Bronchial epithelial cell (primary cell): ENCODE measurements around the gene KNDC1. TPM values are rescaled to one million over a fixed set of nuclear protein-coding genes. Genes with fewer than 3 reads are reported as not detected.

Source experiments
- DNase-seq: peaks from one replicate; pipeline ENCODE4 v3.0.0-alpha.2; 2010; ENCODE audit warnings: low read depth
- FAIRE-seq: peaks from 2 replicates; lab custom pipeline; 2011; peaks lifted over from hg19 to GRCh38; lab: Jason Lieb, UNC
- H3K27me3 ChIP-seq: 2 replicates; pipeline ENCODE4 v1.5.1; 2011; ENCODE audit warnings: low read length; ENCODE audit not compliant: control insufficient read depth, insufficient read depth
- H3K36me3 ChIP-seq: 2 replicates; pipeline ENCODE4 v1.5.1; 2011; ENCODE audit warnings: low read length; ENCODE audit not compliant: control insufficient read depth, insufficient read depth
- H3K4me3 ChIP-seq: 2 replicates; pipeline ENCODE4 v1.5.1; 2011; ENCODE audit warnings: mild to moderate bottlenecking, low read depth, low read length, control low read depth
- CTCF ChIP-seq: IDR thresholded peaks from 2 replicates; pipeline ENCODE4 v1.5.1; 2011; ENCODE audit warnings: mild to moderate bottlenecking, moderate library complexity, low read length, control low read depth, inconsistent platforms; ENCODE audit not compliant: insufficient read depth, severe bottlenecking
- total RNA-seq: library from RNA; depleted of rRNA; stranded (reverse); fragments of >200 nt; gene quantifications from 2 replicates; pipeline ENCODE4 v1.2.1, GENCODE V29; 2014

Gene KNDC1
- total RNA-seq, 1 donor from 2014 or later: under 0.01 TPM

GRCh38 chr10:133139551-133140065 lies 20.4 kb upstream of the KNDC1 start:
- H3K4me3 ChIP-seq: no peak overlapping the region
- no peaks in the 10 kb centered on the region for H3K36me3 ChIP-seq
- no peak for TF ChIP-seq CTCF
- H3K27me3 ChIP-seq: no peaks in the 10 kb centered on the region
- no peak for DNase-seq
- no peak for FAIRE-seq

GRCh38 chr10:133140417-133141143 lies 19.4 kb upstream of the KNDC1 start:
- Histone ChIP-seq H3K27me3 (no peaks in the 10 kb centered on the region), H3K4me3 (no peak overlapping the region), H3K36me3 (no peaks in the 10 kb centered on the region)
- FAIRE-seq: no peak
- DNase-seq: no peak
- no peak for TF ChIP-seq CTCF

GRCh38 chr10:133141144-133141957 lies 18.7 kb upstream of the KNDC1 start:
- DNase-seq (no peak), FAIRE-seq (no peak)
- no peaks in the 10 kb centered on the region for H3K27me3 ChIP-seq
- TF ChIP-seq CTCF: no peak
- no peaks in the 10 kb centered on the region for H3K36me3 ChIP-seq
- H3K4me3 ChIP-seq: no peak overlapping the region

- DNase-seq (no peak), FAIRE-seq (no peak)
- Histone ChIP-seq H3K27me3 (no peaks in the 10 kb centered on the region), H3K36me3 (no peaks in the 10 kb centered on the region), H3K4me3 (no peak overlapping the region)
- no peak for TF ChIP-seq CTCF
Measured at GRCh38 chr10:133141958-133142340, 18.1 kb upstream of the KNDC1 start.

GRCh38 chr10:133142523-133143199 lies 17.4 kb upstream of the KNDC1 start:
- H3K27me3 ChIP-seq: no peaks in the 10 kb centered on the region
- no peak for TF ChIP-seq CTCF
- no peak for FAIRE-seq
- no peaks in the 10 kb centered on the region for H3K36me3 ChIP-seq
- no peak overlapping the region for H3K4me3 ChIP-seq
- no peak for DNase-seq
